ENCODE measurements around the gene CDC5L. TPM values are rescaled to one million over a fixed set of nuclear protein-coding genes. Genes with fewer than 3 reads are reported as not detected.

Gene CDC5L
- total RNA-seq, 2 donors from 2014 or later: 28.9 to 30.5 TPM

DNA sequence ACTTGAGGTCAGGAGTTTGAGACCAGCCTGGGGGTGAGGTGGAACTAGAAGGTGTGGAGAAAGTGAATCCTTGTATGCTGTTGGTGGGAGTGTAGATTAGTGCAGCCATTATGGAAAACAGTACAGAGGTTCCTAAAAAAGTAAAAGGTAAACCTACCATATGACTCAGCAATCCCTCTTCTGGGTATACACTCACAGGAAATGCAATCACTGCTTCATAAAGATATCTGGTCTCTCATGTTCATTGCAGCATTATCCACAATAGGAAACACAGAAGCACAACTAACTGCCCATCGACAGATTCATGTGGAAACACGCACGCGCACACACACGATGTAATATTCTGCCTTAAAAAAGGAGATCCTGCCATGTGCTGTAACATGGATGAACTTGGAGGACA, 66.7 kb downstream of the CDC5L start:
- Histone ChIP-seq H3K27me3 (ENCODE audit: control insufficient read depth, insufficient read depth, low read length, poor library complexity, severe bottlenecking) (no peaks in the 10 kb centered on the region), H3K4me3 (ENCODE audit: low read length) (no peak overlapping the region), H3K4me1 (ENCODE audit: control insufficient read depth, insufficient read depth, low read length) (peaks cover 3% of the 10 kb centered on the region), H3K36me3 (ENCODE audit: control insufficient read depth, insufficient read depth, low read length) (peaks cover 10% of the 10 kb centered on the region), H3K9ac (ENCODE audit: extremely low read depth, low read length, poor library complexity, severe bottlenecking) (no peak overlapping the region), H3K27ac (ENCODE audit: low read depth, low read length) (no peak overlapping the region), H3K9me3 (ENCODE audit: control insufficient read depth, low read length) (no peaks in the 10 kb centered on the region)
- 73 to 88% methylated on average over 4 to 5 of the region's 5 CpGs for WGBS, 2 experiments (ENCODE audit: insufficient coverage in 1 of 2, insufficient read length in 1 of 2)
- no peak for DNase-seq
- H3K9me3 Mint-ChIP-seq: no peaks in the 10 kb centered on the region
- H3K36me3 Mint-ChIP-seq (ENCODE audit: low read depth): peaks cover 7% of the 10 kb centered on the region
- H3K4me3 Mint-ChIP-seq: no peak overlapping the region
- no peaks in the 10 kb centered on the region for H3K27me3 Mint-ChIP-seq (ENCODE audit: insufficient read depth)
- no peak overlapping the region for H3K27ac Mint-ChIP-seq
- peaks cover 9% of the 10 kb centered on the region for H3K4me1 Mint-ChIP-seq
- TF ChIP-seq, protein P1, sequence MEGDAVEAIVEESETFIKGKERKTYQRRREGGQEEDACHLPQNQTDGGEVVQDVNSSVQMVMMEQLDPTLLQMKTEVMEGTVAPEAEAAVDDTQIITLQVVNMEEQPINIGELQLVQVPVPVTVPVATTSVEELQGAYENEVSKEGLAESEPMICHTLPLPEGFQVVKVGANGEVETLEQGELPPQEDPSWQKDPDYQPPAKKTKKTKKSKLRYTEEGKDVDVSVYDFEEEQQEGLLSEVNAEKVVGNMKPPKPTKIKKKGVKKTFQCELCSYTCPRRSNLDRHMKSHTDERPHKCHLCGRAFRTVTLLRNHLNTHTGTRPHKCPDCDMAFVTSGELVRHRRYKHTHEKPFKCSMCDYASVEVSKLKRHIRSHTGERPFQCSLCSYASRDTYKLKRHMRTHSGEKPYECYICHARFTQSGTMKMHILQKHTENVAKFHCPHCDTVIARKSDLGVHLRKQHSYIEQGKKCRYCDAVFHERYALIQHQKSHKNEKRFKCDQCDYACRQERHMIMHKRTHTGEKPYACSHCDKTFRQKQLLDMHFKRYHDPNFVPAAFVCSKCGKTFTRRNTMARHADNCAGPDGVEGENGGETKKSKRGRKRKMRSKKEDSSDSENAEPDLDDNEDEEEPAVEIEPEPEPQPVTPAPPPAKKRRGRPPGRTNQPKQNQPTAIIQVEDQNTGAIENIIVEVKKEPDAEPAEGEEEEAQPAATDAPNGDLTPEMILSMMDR (conservative IDR thresholded peaks at IDR 0.05): no peak

DNA sequence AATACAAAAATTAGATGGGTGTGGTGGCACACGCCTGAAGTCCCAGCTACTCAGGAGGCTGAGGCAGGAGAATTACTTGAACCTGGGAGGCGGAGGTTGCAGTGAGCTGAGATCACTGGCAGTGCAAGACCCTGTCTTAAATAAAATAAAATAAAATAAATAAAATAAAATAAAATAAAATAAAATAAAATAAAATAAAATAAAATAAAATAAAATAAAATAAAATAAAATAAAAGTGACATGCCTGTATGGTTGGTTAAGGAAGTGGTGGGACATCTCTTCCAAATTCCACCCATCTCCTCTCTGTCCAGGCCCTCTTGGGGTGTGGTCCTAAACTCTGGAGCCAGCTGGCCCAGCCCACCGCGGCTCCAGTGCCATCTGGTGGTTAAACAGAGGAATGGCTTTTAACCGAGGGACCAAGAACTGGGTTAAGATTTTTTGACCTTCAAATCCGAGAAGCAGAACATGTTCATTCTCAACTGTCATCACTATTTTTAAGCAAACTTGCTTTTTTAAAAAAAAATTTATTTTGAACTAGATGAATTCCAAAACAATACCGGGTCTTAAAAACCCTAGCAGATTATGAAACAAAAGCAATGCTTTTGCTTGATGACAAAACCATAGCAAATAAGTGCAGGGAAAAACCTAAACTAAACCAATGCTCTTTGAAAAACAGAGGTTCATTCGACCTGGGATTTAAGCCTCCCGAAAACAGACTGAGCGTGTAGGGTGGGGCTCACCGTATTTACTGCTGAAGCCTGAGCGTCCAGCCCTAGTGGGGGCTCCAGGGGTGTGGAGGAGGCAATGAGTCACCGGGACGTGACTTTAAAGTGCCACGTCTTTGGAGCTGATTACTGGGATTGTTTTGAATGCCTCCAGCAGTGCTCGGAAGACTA, 68.8 kb downstream of the CDC5L start:
- peak; percentile 72 for DNase-seq
- Histone ChIP-seq H3K4me3 (ENCODE audit: low read length) (no peak overlapping the region), H3K27me3 (ENCODE audit: control insufficient read depth, insufficient read depth, low read length, poor library complexity, severe bottlenecking) (no peaks in the 10 kb centered on the region), H3K9me3 (ENCODE audit: control insufficient read depth, low read length) (no peaks in the 10 kb centered on the region), H3K36me3 (ENCODE audit: control insufficient read depth, insufficient read depth, low read length) (peaks cover 6% of the 10 kb centered on the region), H3K9ac (ENCODE audit: extremely low read depth, low read length, poor library complexity, severe bottlenecking) (no peak overlapping the region), H3K27ac (ENCODE audit: low read depth, low read length) (no peak overlapping the region), H3K4me1 (ENCODE audit: control insufficient read depth, insufficient read depth, low read length) (peaks cover 3% of the 10 kb centered on the region)
- TF ChIP-seq, protein P1 (conservative IDR thresholded peaks at IDR 0.05): peak; percentile 92
- Mint-ChIP-seq H3K27ac (no peak overlapping the region), H3K9me3 (no peaks in the 10 kb centered on the region), H3K27me3 (ENCODE audit: insufficient read depth) (no peaks in the 10 kb centered on the region), H3K4me1 (peaks cover 9% of the 10 kb centered on the region), H3K4me3 (no peak overlapping the region), H3K36me3 (ENCODE audit: low read depth) (peaks cover 5% of the 10 kb centered on the region)
- WGBS, 2 experiments (ENCODE audit: insufficient coverage in 1 of 2, insufficient read length in 1 of 2): 38 to 40% methylated on average over 10 to 16 of the region's 16 CpGs

DNA sequence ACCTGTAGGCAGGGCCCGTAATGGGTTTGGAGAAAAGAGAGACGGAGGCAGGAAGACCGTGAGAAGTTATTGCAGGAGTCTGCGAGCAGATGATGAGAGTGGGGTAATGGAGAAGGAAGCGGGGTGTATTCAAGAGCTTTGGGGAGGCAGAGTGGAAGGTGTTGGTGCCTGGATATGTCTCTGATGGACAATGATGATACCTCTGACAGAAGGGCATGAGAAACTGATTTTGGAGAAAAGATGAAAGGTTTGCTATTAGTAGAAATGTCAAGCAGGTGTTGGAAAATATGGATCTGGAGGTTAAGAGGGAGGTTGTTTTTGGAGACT, 69.4 kb downstream of the CDC5L start:
- Mint-ChIP-seq H3K4me1 (peaks cover 9% of the 10 kb centered on the region), H3K9me3 (no peaks in the 10 kb centered on the region), H3K4me3 (no peak overlapping the region), H3K27me3 (ENCODE audit: insufficient read depth) (no peaks in the 10 kb centered on the region), H3K27ac (no peak overlapping the region), H3K36me3 (ENCODE audit: low read depth) (peaks cover 5% of the 10 kb centered on the region)
- Histone ChIP-seq H3K27me3 (ENCODE audit: control insufficient read depth, insufficient read depth, low read length, poor library complexity, severe bottlenecking) (no peaks in the 10 kb centered on the region), H3K9me3 (ENCODE audit: control insufficient read depth, low read length) (no peaks in the 10 kb centered on the region), H3K9ac (ENCODE audit: extremely low read depth, low read length, poor library complexity, severe bottlenecking) (no peak overlapping the region), H3K4me1 (ENCODE audit: control insufficient read depth, insufficient read depth, low read length) (peaks cover 3% of the 10 kb centered on the region), H3K36me3 (ENCODE audit: control insufficient read depth, insufficient read depth, low read length) (peaks cover 3% of the 10 kb centered on the region), H3K27ac (ENCODE audit: low read depth, low read length) (no peak overlapping the region), H3K4me3 (ENCODE audit: low read length) (no peak overlapping the region)
- WGBS, 2 experiments (ENCODE audit: insufficient coverage in 1 of 2, insufficient read length in 1 of 2): 78 to 82% methylated on average over 5 of the region's 5 CpGs
- TF ChIP-seq, protein P1 (conservative IDR thresholded peaks at IDR 0.05): no peak
- DNase-seq: no peak

Measured in endodermal cell (in vitro differentiated cells).